GM23338 (cell line): Measurements from ENCODE around the gene KAT6B. TPM values are rescaled to one million over a fixed set of nuclear protein-coding genes. Genes with fewer than 3 reads are reported as not detected.

Source experiments
- ATAC-seq: fragments of 200-7000 bp; cut with Tn5 transposase; 3 replicates; pipeline ENCODE4 v1.9.1; 2020
- DNase-seq: peaks from one replicate; pipeline ENCODE4 v3.0.0-alpha.2; 2015; ENCODE audit warnings: low spot score
- H2AFZ ChIP-seq: fragments of 200-600 bp; sonication (generic); 2 replicates; pipeline ENCODE4 v1.8.0; 2016; ENCODE audit warnings: antibody characterized with exemption, mild to moderate bottlenecking, moderate library complexity
- H3F3A ChIP-seq: fragments of 200-600 bp; sonication (generic); replicated peaks from 2 replicates; pipeline ENCODE4 v1.8.0; 2017; ENCODE audit warnings: antibody characterized with exemption, mixed run types, low read depth
- H3K27ac ChIP-seq: fragments of 200-600 bp; sonication (generic); 2 replicates; pipeline ENCODE4 v1.6.1; 2016; ENCODE audit warnings: low read depth
- H3K27me3 ChIP-seq: fragments of 200-600 bp; sonication (generic); 2 replicates; pipeline ENCODE4 v1.8.0; 2016; ENCODE audit warnings: mild to moderate bottlenecking, mixed run types, moderate library complexity; ENCODE audit not compliant: insufficient read depth
- H3K36me3 ChIP-seq: fragments of 200-600 bp; sonication (generic); 2 replicates; pipeline ENCODE4 v1.8.0; 2016; ENCODE audit warnings: mild to moderate bottlenecking; ENCODE audit not compliant: insufficient read depth
- H3K4me1 ChIP-seq: fragments of 200-600 bp; sonication (generic); 2 replicates; pipeline ENCODE4 v1.8.0; 2016; ENCODE audit warnings: mild to moderate bottlenecking, moderate library complexity; ENCODE audit not compliant: insufficient read depth
- H3K4me2 ChIP-seq: fragments of 200-600 bp; sonication (generic); 2 replicates; pipeline ENCODE4 v1.7.1; 2017; ENCODE audit warnings: mixed run types
- H3K4me3 ChIP-seq: fragments of 200-600 bp; sonication (generic); 2 replicates; pipeline ENCODE4 v1.6.1; 2016; ENCODE audit warnings: mixed run types
- H3K79me2 ChIP-seq: fragments of 200-600 bp; sonication (generic); replicated peaks from 2 replicates; pipeline ENCODE4 v1.8.0; 2017; ENCODE audit warnings: mild to moderate bottlenecking; ENCODE audit not compliant: insufficient read depth
- H3K9me2 ChIP-seq: fragments of 200-600 bp; sonication (generic); 2 replicates; pipeline ENCODE4 v1.8.0; 2017; ENCODE audit not compliant: insufficient read depth
- H4K20me1 ChIP-seq: fragments of 200-600 bp; sonication (generic); replicated peaks from 2 replicates; pipeline ENCODE4 v1.8.0; 2017; ENCODE audit warnings: mild to moderate bottlenecking; ENCODE audit not compliant: insufficient read depth
- H3K27ac Mint-ChIP-seq: 2 replicates; pipeline ENCODE4 v1.8.0; 2020; ENCODE audit warnings: inconsistent platforms, mild to moderate bottlenecking, moderate library complexity, mixed read lengths
- H3K27me3 Mint-ChIP-seq: 3 replicates; pipeline ENCODE4 v1.8.0; 2022; ENCODE audit warnings: low read depth, mild to moderate bottlenecking, moderate library complexity, mixed read lengths, inconsistent platforms; ENCODE audit not compliant: insufficient read depth, poor library complexity
- H3K36me3 Mint-ChIP-seq: 3 replicates; pipeline ENCODE4 v1.8.0; 2021; ENCODE audit warnings: low read depth, mild to moderate bottlenecking, inconsistent platforms, moderate library complexity, mixed read lengths
- H3K4me1 Mint-ChIP-seq: 3 replicates; pipeline ENCODE4 v1.8.0; 2020; ENCODE audit warnings: mild to moderate bottlenecking, inconsistent platforms, mixed read lengths
- H3K4me3 Mint-ChIP-seq: 3 replicates; pipeline ENCODE4 v1.8.0; 2021; ENCODE audit warnings: moderate library complexity, mild to moderate bottlenecking, inconsistent platforms, mixed read lengths
- H3K9me3 Mint-ChIP-seq: 3 replicates; pipeline ENCODE4 v1.8.0; 2020; ENCODE audit warnings: moderate library complexity, mild to moderate bottlenecking, inconsistent platforms, mixed read lengths
- CREB1 ChIP-seq: fragments of 250-450 bp; sonication (Bioruptor Pico); IDR thresholded peaks from 2 replicates; pipeline ENCODE4 v1.5.0; 2020; ENCODE audit warnings: low read depth, mild to moderate bottlenecking, moderate library complexity
- EZH2phosphoT487 ChIP-seq: fragments of 200-600 bp; sonication (generic); IDR thresholded peaks from one replicate; pipeline ENCODE4 v1.8.1; 2018; ENCODE audit warnings: antibody characterized with exemption; ENCODE audit not compliant: unreplicated experiment
- NANOG ChIP-seq: IDR thresholded peaks from 2 replicates; pipeline ENCODE4 v1.6.1; 2016; ENCODE audit warnings: antibody characterized with exemption, borderline replicate concordance
- ZNF331 ChIP-seq: fragments of 250-450 bp; sonication (Bioruptor Pico); IDR thresholded peaks from 2 replicates; pipeline ENCODE4 v1.5.0; 2020; ENCODE audit warnings: low read depth, mild to moderate bottlenecking, moderate library complexity
- ZNF462 ChIP-seq: fragments of 250-450 bp; sonication (Bioruptor Pico); IDR thresholded peaks from 2 replicates; pipeline ENCODE4 v1.5.0; 2020; ENCODE audit warnings: mild to moderate bottlenecking, moderate library complexity
- polyA plus RNA-seq: library from polyadenylated mRNA; unstranded; fragments of >200 nt; fragmentation: Nextera tagmentation; extraction: Ambion mirVana; gene quantifications from 2 replicates; pipeline ENCODE4 v1.2.1, GENCODE V29; 2016
- total RNA-seq: library from RNA; depleted of rRNA; stranded (reverse); fragments of >200 nt; shearing (Covaris generic); gene quantifications from 2 replicates; pipeline ENCODE4 v1.2.3, GENCODE V29; 2014
- TF ChIP-seq, protein P1 (sequence below): IDR thresholded peaks from one replicate; pipeline ENCODE4 v1.6.1; 2018; ENCODE audit warnings: antibody characterized with exemption; ENCODE audit not compliant: unreplicated experiment
- TF ChIP-seq, protein P2 (sequence below), 2 experiments: fragments of 200-600 bp in 1 of 2; sonication (generic) in 1 of 2; conservative IDR thresholded peaks; 2 replicates each; pipeline versions ENCODE4 v1.5.1 to v1.6.1; 2016 to 2017; ENCODE audit warnings: antibody characterized with exemption in 2 of 2, low read depth in 2 of 2, mild to moderate bottlenecking in 2 of 2, moderate library complexity in 1 of 2

Gene KAT6B
- total and polyA plus RNA-seq, 2 experiments from 2014 or later = 21.3 to 31.4 TPM

- no peaks in the 10 kb centered on the region for H3K27me3 Mint-ChIP-seq
- no peak overlapping the region for H2AFZ ChIP-seq
- no peak overlapping the region for H3K4me3 ChIP-seq
- H3K36me3 Mint-ChIP-seq = no peaks in the 10 kb centered on the region
- no peak for DNase-seq
- H3K27ac ChIP-seq = no peak overlapping the region
- no peaks in the 10 kb centered on the region for H3K36me3 ChIP-seq
- H3K27me3 ChIP-seq = no peaks in the 10 kb centered on the region
- no peaks in the 10 kb centered on the region for H3F3A ChIP-seq
- H3K4me1 Mint-ChIP-seq = peaks cover 34% of the 10 kb centered on the region
- no peak overlapping the region for H3K4me2 ChIP-seq
- peaks cover 44% of the 10 kb centered on the region for H3K79me2 ChIP-seq
- TF ChIP-seq, protein P1, sequence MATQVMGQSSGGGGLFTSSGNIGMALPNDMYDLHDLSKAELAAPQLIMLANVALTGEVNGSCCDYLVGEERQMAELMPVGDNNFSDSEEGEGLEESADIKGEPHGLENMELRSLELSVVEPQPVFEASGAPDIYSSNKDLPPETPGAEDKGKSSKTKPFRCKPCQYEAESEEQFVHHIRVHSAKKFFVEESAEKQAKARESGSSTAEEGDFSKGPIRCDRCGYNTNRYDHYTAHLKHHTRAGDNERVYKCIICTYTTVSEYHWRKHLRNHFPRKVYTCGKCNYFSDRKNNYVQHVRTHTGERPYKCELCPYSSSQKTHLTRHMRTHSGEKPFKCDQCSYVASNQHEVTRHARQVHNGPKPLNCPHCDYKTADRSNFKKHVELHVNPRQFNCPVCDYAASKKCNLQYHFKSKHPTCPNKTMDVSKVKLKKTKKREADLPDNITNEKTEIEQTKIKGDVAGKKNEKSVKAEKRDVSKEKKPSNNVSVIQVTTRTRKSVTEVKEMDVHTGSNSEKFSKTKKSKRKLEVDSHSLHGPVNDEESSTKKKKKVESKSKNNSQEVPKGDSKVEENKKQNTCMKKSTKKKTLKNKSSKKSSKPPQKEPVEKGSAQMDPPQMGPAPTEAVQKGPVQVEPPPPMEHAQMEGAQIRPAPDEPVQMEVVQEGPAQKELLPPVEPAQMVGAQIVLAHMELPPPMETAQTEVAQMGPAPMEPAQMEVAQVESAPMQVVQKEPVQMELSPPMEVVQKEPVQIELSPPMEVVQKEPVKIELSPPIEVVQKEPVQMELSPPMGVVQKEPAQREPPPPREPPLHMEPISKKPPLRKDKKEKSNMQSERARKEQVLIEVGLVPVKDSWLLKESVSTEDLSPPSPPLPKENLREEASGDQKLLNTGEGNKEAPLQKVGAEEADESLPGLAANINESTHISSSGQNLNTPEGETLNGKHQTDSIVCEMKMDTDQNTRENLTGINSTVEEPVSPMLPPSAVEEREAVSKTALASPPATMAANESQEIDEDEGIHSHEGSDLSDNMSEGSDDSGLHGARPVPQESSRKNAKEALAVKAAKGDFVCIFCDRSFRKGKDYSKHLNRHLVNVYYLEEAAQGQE = no peak
- TF ChIP-seq NANOG (no peak), EZH2phosphoT487 (no peak), ZNF331 (CRISPR knock-in tag) (no peak), ZNF462 (CRISPR knock-in tag) (no peak), CREB1 (no peak)
- TF ChIP-seq, protein P2, sequence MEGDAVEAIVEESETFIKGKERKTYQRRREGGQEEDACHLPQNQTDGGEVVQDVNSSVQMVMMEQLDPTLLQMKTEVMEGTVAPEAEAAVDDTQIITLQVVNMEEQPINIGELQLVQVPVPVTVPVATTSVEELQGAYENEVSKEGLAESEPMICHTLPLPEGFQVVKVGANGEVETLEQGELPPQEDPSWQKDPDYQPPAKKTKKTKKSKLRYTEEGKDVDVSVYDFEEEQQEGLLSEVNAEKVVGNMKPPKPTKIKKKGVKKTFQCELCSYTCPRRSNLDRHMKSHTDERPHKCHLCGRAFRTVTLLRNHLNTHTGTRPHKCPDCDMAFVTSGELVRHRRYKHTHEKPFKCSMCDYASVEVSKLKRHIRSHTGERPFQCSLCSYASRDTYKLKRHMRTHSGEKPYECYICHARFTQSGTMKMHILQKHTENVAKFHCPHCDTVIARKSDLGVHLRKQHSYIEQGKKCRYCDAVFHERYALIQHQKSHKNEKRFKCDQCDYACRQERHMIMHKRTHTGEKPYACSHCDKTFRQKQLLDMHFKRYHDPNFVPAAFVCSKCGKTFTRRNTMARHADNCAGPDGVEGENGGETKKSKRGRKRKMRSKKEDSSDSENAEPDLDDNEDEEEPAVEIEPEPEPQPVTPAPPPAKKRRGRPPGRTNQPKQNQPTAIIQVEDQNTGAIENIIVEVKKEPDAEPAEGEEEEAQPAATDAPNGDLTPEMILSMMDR (conservative IDR thresholded peaks at IDR 0.05; ENCODE audit: low read depth in 2 of 2) = no peak
- no peak for ATAC-seq
- no peak overlapping the region for H3K4me3 Mint-ChIP-seq
- H3K9me3 Mint-ChIP-seq = no peaks in the 10 kb centered on the region
- peaks cover 16% of the 10 kb centered on the region for H3K4me1 ChIP-seq
- H3K9me2 ChIP-seq = no peaks in the 10 kb centered on the region
- 0 out of 2 replicates have a peak, but pooled peaks cover 4% of the 10 kb centered on the region for H4K20me1 ChIP-seq
- no peak overlapping the region for H3K27ac Mint-ChIP-seq
These were observed 110.3 kb downstream of the KAT6B start for GRCh38 chr10:74936577-74937265.
